SK-N-SH (cell line): ENCODE measurements around the gene PNN.

ENCODE experiments used
- EZH2phosphoT487 ChIP-seq: fragments of 200-600 bp; sonication (generic); IDR thresholded peaks from 2 replicates; pipeline ENCODE4 v1.6.1; 2017; ENCODE audit warnings: low read depth, mixed run types, mild to moderate bottlenecking, antibody characterized with exemption, moderate library complexity, borderline replicate concordance
- FOXJ3 ChIP-seq: sonication (generic); formaldehyde crosslinking; IDR thresholded peaks from 2 replicates; pipeline ENCODE4 v1.5.1; 2020; ENCODE audit warnings: mild to moderate bottlenecking, missing genetic modification reagents
- JUND ChIP-seq: IDR thresholded peaks from 2 replicates; pipeline ENCODE4 v1.4.0; 2012
- POLR2AphosphoS5 ChIP-seq: IDR thresholded peaks from 2 replicates; pipeline ENCODE4 v1.6.1; 2012; ENCODE audit warnings: low read depth, low read length
- SMC3 ChIP-seq: IDR thresholded peaks from 2 replicates; pipeline ENCODE4 v1.6.1; 2012; ENCODE audit warnings: low read depth, low read length, improper control_type of control experiment
- TAF1 ChIP-seq: IDR thresholded peaks from 2 replicates; pipeline ENCODE4 v1.6.1; 2012; ENCODE audit warnings: low read depth, mild to moderate bottlenecking, low read length, moderate library complexity, borderline replicate concordance
- TCF12 ChIP-seq: IDR thresholded peaks from 2 replicates; pipeline ENCODE4 v1.4.0; 2012
- TF ChIP-seq, protein P1 (sequence below): fragments of 200-600 bp; sonication (generic); IDR thresholded peaks from 2 replicates; pipeline ENCODE4 v1.6.1; 2017; ENCODE audit warnings: antibody characterized with exemption, mild to moderate bottlenecking, moderate library complexity
- TF ChIP-seq, protein P2 (sequence below): IDR thresholded peaks from 2 replicates; pipeline ENCODE4 v1.6.1; 2012; ENCODE audit warnings: mild to moderate bottlenecking, low read depth, low read length, moderate library complexity

DNA sequence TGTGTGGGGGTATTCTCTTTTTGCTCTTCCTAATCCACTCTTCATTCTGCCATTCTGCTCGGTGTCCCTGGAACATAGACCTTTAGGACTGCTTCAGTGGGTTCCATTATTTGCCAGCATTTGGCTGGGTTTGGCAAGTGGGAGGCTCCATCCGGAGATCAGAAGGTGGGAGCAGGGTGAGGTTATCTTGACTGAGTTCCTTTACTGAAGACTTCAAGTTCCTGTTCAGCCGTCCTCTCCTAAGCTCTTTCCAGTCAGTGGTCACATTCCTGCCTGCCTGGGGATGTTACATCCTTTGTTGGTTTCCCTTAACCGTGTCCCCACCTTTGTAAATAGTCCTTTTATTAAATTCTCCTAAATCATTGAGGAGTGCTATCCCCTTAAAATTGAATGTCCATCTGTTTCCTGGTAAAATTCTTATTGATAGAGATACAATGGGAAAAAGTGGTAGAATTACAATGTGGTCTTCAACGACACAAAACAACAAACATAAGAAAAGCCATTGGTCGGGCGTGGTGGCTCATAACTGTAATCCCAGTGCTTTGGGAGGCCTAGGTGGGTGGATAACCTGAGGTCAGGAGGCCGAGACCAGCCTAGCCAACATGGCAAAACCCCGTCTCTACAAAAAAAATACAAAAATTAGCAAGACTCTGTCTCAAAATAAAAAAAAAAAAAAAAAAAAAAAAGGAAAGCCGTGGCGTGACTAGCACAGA, 53.6 kb downstream of the PNN start:
- no peak for TF ChIP-seq TCF12
- TF ChIP-seq EZH2phosphoT487: no peak
- TF ChIP-seq SMC3: no peak
- TF ChIP-seq, protein P1, sequence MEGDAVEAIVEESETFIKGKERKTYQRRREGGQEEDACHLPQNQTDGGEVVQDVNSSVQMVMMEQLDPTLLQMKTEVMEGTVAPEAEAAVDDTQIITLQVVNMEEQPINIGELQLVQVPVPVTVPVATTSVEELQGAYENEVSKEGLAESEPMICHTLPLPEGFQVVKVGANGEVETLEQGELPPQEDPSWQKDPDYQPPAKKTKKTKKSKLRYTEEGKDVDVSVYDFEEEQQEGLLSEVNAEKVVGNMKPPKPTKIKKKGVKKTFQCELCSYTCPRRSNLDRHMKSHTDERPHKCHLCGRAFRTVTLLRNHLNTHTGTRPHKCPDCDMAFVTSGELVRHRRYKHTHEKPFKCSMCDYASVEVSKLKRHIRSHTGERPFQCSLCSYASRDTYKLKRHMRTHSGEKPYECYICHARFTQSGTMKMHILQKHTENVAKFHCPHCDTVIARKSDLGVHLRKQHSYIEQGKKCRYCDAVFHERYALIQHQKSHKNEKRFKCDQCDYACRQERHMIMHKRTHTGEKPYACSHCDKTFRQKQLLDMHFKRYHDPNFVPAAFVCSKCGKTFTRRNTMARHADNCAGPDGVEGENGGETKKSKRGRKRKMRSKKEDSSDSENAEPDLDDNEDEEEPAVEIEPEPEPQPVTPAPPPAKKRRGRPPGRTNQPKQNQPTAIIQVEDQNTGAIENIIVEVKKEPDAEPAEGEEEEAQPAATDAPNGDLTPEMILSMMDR: no peak
- TF ChIP-seq, protein P2, sequence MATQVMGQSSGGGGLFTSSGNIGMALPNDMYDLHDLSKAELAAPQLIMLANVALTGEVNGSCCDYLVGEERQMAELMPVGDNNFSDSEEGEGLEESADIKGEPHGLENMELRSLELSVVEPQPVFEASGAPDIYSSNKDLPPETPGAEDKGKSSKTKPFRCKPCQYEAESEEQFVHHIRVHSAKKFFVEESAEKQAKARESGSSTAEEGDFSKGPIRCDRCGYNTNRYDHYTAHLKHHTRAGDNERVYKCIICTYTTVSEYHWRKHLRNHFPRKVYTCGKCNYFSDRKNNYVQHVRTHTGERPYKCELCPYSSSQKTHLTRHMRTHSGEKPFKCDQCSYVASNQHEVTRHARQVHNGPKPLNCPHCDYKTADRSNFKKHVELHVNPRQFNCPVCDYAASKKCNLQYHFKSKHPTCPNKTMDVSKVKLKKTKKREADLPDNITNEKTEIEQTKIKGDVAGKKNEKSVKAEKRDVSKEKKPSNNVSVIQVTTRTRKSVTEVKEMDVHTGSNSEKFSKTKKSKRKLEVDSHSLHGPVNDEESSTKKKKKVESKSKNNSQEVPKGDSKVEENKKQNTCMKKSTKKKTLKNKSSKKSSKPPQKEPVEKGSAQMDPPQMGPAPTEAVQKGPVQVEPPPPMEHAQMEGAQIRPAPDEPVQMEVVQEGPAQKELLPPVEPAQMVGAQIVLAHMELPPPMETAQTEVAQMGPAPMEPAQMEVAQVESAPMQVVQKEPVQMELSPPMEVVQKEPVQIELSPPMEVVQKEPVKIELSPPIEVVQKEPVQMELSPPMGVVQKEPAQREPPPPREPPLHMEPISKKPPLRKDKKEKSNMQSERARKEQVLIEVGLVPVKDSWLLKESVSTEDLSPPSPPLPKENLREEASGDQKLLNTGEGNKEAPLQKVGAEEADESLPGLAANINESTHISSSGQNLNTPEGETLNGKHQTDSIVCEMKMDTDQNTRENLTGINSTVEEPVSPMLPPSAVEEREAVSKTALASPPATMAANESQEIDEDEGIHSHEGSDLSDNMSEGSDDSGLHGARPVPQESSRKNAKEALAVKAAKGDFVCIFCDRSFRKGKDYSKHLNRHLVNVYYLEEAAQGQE: no peak
- no peak for TF ChIP-seq JUND
- no peak for TF ChIP-seq TAF1
- TF ChIP-seq FOXJ3: no peak
- TF ChIP-seq POLR2AphosphoS5: no peak
